Neuronal stem cell (in vitro differentiated cells): ENCODE measurements around the gene HEMK1.

Experiments
- DNase-seq: peaks from one replicate; pipeline ENCODE4 v3.0.0-alpha.2; 2013; ENCODE audit warnings: low spot score
- H2AFZ ChIP-seq: one replicate; pipeline ENCODE4 v1.6.1; 2013; ENCODE audit warnings: mild to moderate bottlenecking, low read length, inconsistent platforms
- H2AK5ac ChIP-seq: 2 replicates; pipeline ENCODE4 v1.6.1; 2013; ENCODE audit warnings: low read depth, mild to moderate bottlenecking, inconsistent platforms, low read length, moderate library complexity, mixed read lengths
- H2BK120ac ChIP-seq: 2 replicates; pipeline ENCODE4 v1.6.1; 2013; ENCODE audit warnings: low read depth, mild to moderate bottlenecking, inconsistent platforms, low read length, moderate library complexity, mixed read lengths
- H2BK12ac ChIP-seq: one replicate; pipeline ENCODE4 v1.6.1; 2013; ENCODE audit warnings: low read length, inconsistent platforms
- H2BK15ac ChIP-seq: 2 replicates; pipeline ENCODE4 v1.6.1; 2013; ENCODE audit warnings: mild to moderate bottlenecking, low read length, inconsistent platforms, mixed read lengths
- H2BK5ac ChIP-seq: one replicate; pipeline ENCODE4 v1.6.1; 2013; ENCODE audit warnings: inconsistent platforms, mild to moderate bottlenecking, low read length, moderate library complexity
- H3K14ac ChIP-seq: one replicate; pipeline ENCODE4 v1.6.1; 2013; ENCODE audit warnings: low read length, inconsistent platforms
- H3K18ac ChIP-seq: 2 replicates; pipeline ENCODE4 v1.6.1; 2013; ENCODE audit warnings: low read length, inconsistent platforms
- H3K23ac ChIP-seq: 2 replicates; pipeline ENCODE4 v1.6.1; 2013; ENCODE audit warnings: low read depth, mild to moderate bottlenecking, mixed read lengths, low read length, inconsistent platforms; ENCODE audit not compliant: poor library complexity
- H3K27ac ChIP-seq: replicated peaks from 3 replicates; pipeline ENCODE4 v1.5.1; 2013; ENCODE audit warnings: low read length, inconsistent platforms
- H3K27me3 ChIP-seq, 3 experiments: 2 replicates each; pipeline ENCODE4 v1.6.1; 2013; ENCODE audit warnings: low read length in 3 of 3, mild to moderate bottlenecking in 2 of 3, inconsistent platforms in 1 of 3, low read depth in 1 of 3, mixed read lengths in 1 of 3, moderate library complexity in 1 of 3; ENCODE audit not compliant: control insufficient read depth in 3 of 3, insufficient read depth in 3 of 3
- H3K36me3 ChIP-seq, 2 donors: replicated peaks in 1 of 2; 2 replicates each; pipeline ENCODE4 v1.6.1; 2013; ENCODE audit warnings: low read length in 2 of 2; ENCODE audit not compliant: control insufficient read depth in 2 of 2, insufficient read depth in 2 of 2
- H3K4ac ChIP-seq: 2 replicates; pipeline ENCODE4 v1.6.1; 2013; ENCODE audit warnings: inconsistent platforms, mild to moderate bottlenecking, low read length, moderate library complexity
- H3K4me1 ChIP-seq, 2 donors: 1 replicate in 1 of 2; 2 replicates in 1 of 2; pipeline ENCODE4 v1.6.1; 2013; ENCODE audit warnings: low read length in 2 of 2, low read depth in 1 of 2; ENCODE audit not compliant: control insufficient read depth in 2 of 2, insufficient read depth in 1 of 2
- H3K4me2 ChIP-seq: one replicate; pipeline ENCODE4 v1.6.1; 2013; ENCODE audit warnings: mild to moderate bottlenecking, low read length, inconsistent platforms; ENCODE audit not compliant: insufficient read depth, poor library complexity, severe bottlenecking
- H3K4me3 ChIP-seq, 2 donors: 2 replicates each; pipeline ENCODE4 v1.5.1; 2013; ENCODE audit warnings: low read length in 2 of 2, mild to moderate bottlenecking in 2 of 2, inconsistent platforms in 1 of 2, moderate library complexity in 1 of 2
- H3K79me1 ChIP-seq: one replicate; pipeline ENCODE4 v1.6.1; 2013; ENCODE audit warnings: low read depth, mild to moderate bottlenecking, inconsistent platforms, low read length, moderate library complexity
- H3K9ac ChIP-seq: one replicate; pipeline ENCODE4 v1.6.1; 2013; ENCODE audit warnings: mild to moderate bottlenecking, low read depth, low read length, inconsistent platforms; ENCODE audit not compliant: poor library complexity
- H3K9me3 ChIP-seq, 2 donors: replicated peaks in 1 of 2; 2 replicates each; pipeline versions ENCODE3 to v1.6.1; 2013; ENCODE audit warnings: low read length in 2 of 2, mild to moderate bottlenecking in 2 of 2, inconsistent platforms in 1 of 2, low read depth in 1 of 2, mixed read lengths in 1 of 2, moderate library complexity in 1 of 2; ENCODE audit not compliant: control insufficient read depth in 2 of 2, insufficient read depth in 1 of 2
- H4K8ac ChIP-seq: one replicate; pipeline ENCODE4 v1.6.1; 2013; ENCODE audit warnings: low read depth, mild to moderate bottlenecking, inconsistent platforms, low read length, moderate library complexity
- H4K91ac ChIP-seq: one replicate; pipeline ENCODE4 v1.6.1; 2013; ENCODE audit warnings: low read length, low read depth, mild to moderate bottlenecking, inconsistent platforms; ENCODE audit not compliant: poor library complexity
- WGBS, 2 donors: extraction: QIAGEN DNeasy Blood & Tissue Kit; methylation state at CpG; one replicate each; pipeline ENCODE4 v1.1.7; 2013; ENCODE audit warnings: missing lambda C conversion rate in 2 of 2, mixed read lengths in 1 of 2; ENCODE audit not compliant: insufficient read length in 2 of 2, insufficient replicate concordance in 1 of 2; ENCODE audit errors: extremely low coverage in 2 of 2; 5-methylcytosine and 5-hydroxymethylcytosine counted together

Gene HEMK1

GRCh38 chr3:50523279-50523811, 46.0 kb upstream of the HEMK1 start:
- Histone ChIP-seq H2BK120ac (no peak overlapping the region), H3K79me1 (peaks cover 1% of the 10 kb centered on the region), H3K4me1 (peaks cover 0 to 14% of the 10 kb centered on the region in 2 donors), H3K9me3 (no peaks in the 10 kb centered on the region), H3K23ac (no peak overlapping the region), H4K91ac (no peak overlapping the region), H3K18ac (no peak overlapping the region), H3K4me2 (no peak overlapping the region), H2BK12ac (no peak overlapping the region), H3K14ac (no peak overlapping the region), H3K4ac (no peak overlapping the region), H4K8ac (no peak overlapping the region), H2AFZ (no peak overlapping the region), H3K36me3 (no peaks in the 10 kb centered on the region), H3K9ac (no peak overlapping the region), H3K4me3 (no peak overlapping the region), H2BK15ac (no peak overlapping the region), H3K27me3 (peaks cover 0 to 80% (median 0%) of the 10 kb centered on the region in 3 experiments), H3K27ac (no peak overlapping the region), H2BK5ac (no peak overlapping the region), H2AK5ac (no peak overlapping the region)
- no CpG with 5 or more reads among the region's 9 CpGs for WGBS, 2 donors
- DNase-seq, result no peak

- Histone ChIP-seq H3K27ac (no peak overlapping the region), H2BK12ac (no peak overlapping the region), H2BK15ac (no peak overlapping the region), H2BK120ac (no peak overlapping the region), H3K23ac (no peak overlapping the region), H4K8ac (no peak overlapping the region), H3K9me3 (no peaks in the 10 kb centered on the region), H3K4me3 (no peak overlapping the region), H3K36me3 (no peaks in the 10 kb centered on the region), H3K79me1 (peaks cover 1% of the 10 kb centered on the region), H3K9ac (no peak overlapping the region), H2AFZ (no peak overlapping the region), H3K14ac (no peak overlapping the region), H3K4me1 (peaks cover 0 to 11% of the 10 kb centered on the region in 2 donors), H2AK5ac (no peak overlapping the region), H2BK5ac (no peak overlapping the region), H3K4ac (no peak overlapping the region), H4K91ac (no peak overlapping the region), H3K27me3 (peaks cover 0 to 88% (median 3%) of the 10 kb centered on the region in 3 experiments), H3K4me2 (no peak overlapping the region), H3K18ac (no peak overlapping the region)
- no peak for DNase-seq
- no CpG with 5 or more reads among the region's 5 CpGs for WGBS, 2 donors
Observed at GRCh38 chr3:50524746-50525145, 44.6 kb upstream of the HEMK1 start.

- H2BK15ac ChIP-seq, result no peak overlapping the region
- H3K4me2 ChIP-seq, result no peak overlapping the region
- no peak overlapping the region for H3K23ac ChIP-seq
- H3K14ac ChIP-seq, result no peak overlapping the region
- WGBS, 2 donors, result no CpG with 5 or more reads among the region's 9 CpGs
- no peak overlapping the region for H4K91ac ChIP-seq
- H3K36me3 ChIP-seq, result no peaks in the 10 kb centered on the region
- DNase-seq, result no peak
- H2BK12ac ChIP-seq, result no peak overlapping the region
- no peak overlapping the region for H2BK5ac ChIP-seq
- H3K18ac ChIP-seq, result no peak overlapping the region
- no peak overlapping the region for H2BK120ac ChIP-seq
- no peak overlapping the region for H3K4me3 ChIP-seq
- H4K8ac ChIP-seq, result no peak overlapping the region
- H3K9ac ChIP-seq, result no peak overlapping the region
- H3K79me1 ChIP-seq, result peaks cover 1% of the 10 kb centered on the region
- H3K27ac ChIP-seq, result no peak overlapping the region
- peaks cover 0 to 94% (median 3%) of the 10 kb centered on the region in 3 experiments for H3K27me3 ChIP-seq
- H3K4ac ChIP-seq, result no peak overlapping the region
- no peak overlapping the region for H2AK5ac ChIP-seq
- peaks cover 0 to 16% of the 10 kb centered on the region in 2 donors for H3K4me1 ChIP-seq
- no peaks in the 10 kb centered on the region for H3K9me3 ChIP-seq
- no peak overlapping the region for H2AFZ ChIP-seq
Observed at GRCh38 chr3:50525191-50525910, 44.0 kb upstream of the HEMK1 start.

- no peak overlapping the region for H3K18ac ChIP-seq
- no peak overlapping the region for H3K4ac ChIP-seq
- no peak overlapping the region for H3K9ac ChIP-seq
- peaks cover 0 to 14% of the 10 kb centered on the region in 2 donors for H3K4me1 ChIP-seq
- no peak overlapping the region for H4K91ac ChIP-seq
- no peaks in the 10 kb centered on the region for H3K9me3 ChIP-seq
- no peak overlapping the region for H2AK5ac ChIP-seq
- no peak overlapping the region for H2BK5ac ChIP-seq
- no CpG with 5 or more reads among the region's 6 CpGs for WGBS, 2 donors
- peaks cover 1% of the 10 kb centered on the region for H3K79me1 ChIP-seq
- no peaks in the 10 kb centered on the region for H3K36me3 ChIP-seq
- no peak overlapping the region for H3K4me3 ChIP-seq
- no peak overlapping the region for H3K27ac ChIP-seq
- peak overlapping the region; percentile 50 for H3K23ac ChIP-seq
- no peak overlapping the region for H2BK120ac ChIP-seq
- DNase-seq, result no peak
- H3K14ac ChIP-seq, result no peak overlapping the region
- H4K8ac ChIP-seq, result no peak overlapping the region
- no peak overlapping the region for H2AFZ ChIP-seq
- no peak overlapping the region for H3K4me2 ChIP-seq
- H2BK12ac ChIP-seq, result no peak overlapping the region
- peaks cover 0 to 94% (median 5%) of the 10 kb centered on the region in 3 experiments for H3K27me3 ChIP-seq
- H2BK15ac ChIP-seq, result no peak overlapping the region
Observed at GRCh38 chr3:50525987-50526386, 43.3 kb upstream of the HEMK1 start.
